Activated CD4-positive, alpha-beta memory T cell treated with anti-CD3 and anti-CD28 coated beads, Interleukin-2, amount 10 ng/mL, durations not matched to agents 7 days and 5 days (primary cell): ENCODE measurements around the gene SEMA7A. TPM values are rescaled to one million over a fixed set of nuclear protein-coding genes. Genes with fewer than 3 reads are reported as not detected.

ENCODE experiments used
- CTCF ChIA-PET: fragments of 350-600 bp; sonication (Branson Sonifier 250); formaldehyde crosslinking; loops from one replicate; lab custom pipeline; 2021; ENCODE audit warnings: antibody characterized with exemption, inconsistent platforms; lab: Charles Lee
- POLR2A ChIA-PET: fragments of 350-600 bp; sonication (Branson Sonifier 250); formaldehyde crosslinking; loops from one replicate; lab custom pipeline; 2021; ENCODE audit warnings: antibody characterized with exemption; lab: Charles Lee
- DNase-seq: peaks from one replicate; pipeline ENCODE4 v3.0.0-alpha.2; 2020
- H3K27ac Mint-ChIP-seq: one replicate; pipeline ENCODE4 v1.8.0; 2021; ENCODE audit warnings: mild to moderate bottlenecking, mixed read lengths
- H3K27me3 Mint-ChIP-seq: one replicate; pipeline ENCODE4 v1.8.0; 2021; ENCODE audit warnings: mixed read lengths
- H3K36me3 Mint-ChIP-seq: one replicate; pipeline ENCODE4 v1.8.0; 2021; ENCODE audit warnings: low read depth, mixed read lengths
- H3K4me1 Mint-ChIP-seq: one replicate; pipeline ENCODE4 v1.8.0; 2021; ENCODE audit warnings: mixed read lengths
- H3K4me3 Mint-ChIP-seq: one replicate; pipeline ENCODE4 v1.8.0; 2021; ENCODE audit warnings: mild to moderate bottlenecking, mixed read lengths
- H3K9me3 Mint-ChIP-seq: one replicate; pipeline ENCODE4 v1.8.0; 2021; ENCODE audit warnings: mixed read lengths
- total RNA-seq, 2 experiments: library from RNA; stranded (reverse); gene quantifications; one replicate each; pipeline ENCODE4 v1.2.3, GENCODE V29; 2021

The SEMA7A gene
- total RNA-seq, 2 experiments from 2014 or later, result 3.8 to 4.3 TPM

GRCh38 chr15:74425630-74426029 lies 8.1 kb downstream of the SEMA7A start:
- no peaks in the 10 kb centered on the region for H3K27me3 Mint-ChIP-seq
- ChIA-PET CTCF (no interaction called here), POLR2A (no interaction called here)
- H3K9me3 Mint-ChIP-seq, result no peaks in the 10 kb centered on the region
- no peak for DNase-seq
- no peak overlapping the region for H3K27ac Mint-ChIP-seq
- H3K4me3 Mint-ChIP-seq, result no peak overlapping the region
- H3K36me3 Mint-ChIP-seq, result no peaks in the 10 kb centered on the region
- H3K4me1 Mint-ChIP-seq, result peaks cover 7% of the 10 kb centered on the region

GRCh38 chr15:74424901-74425528 lies 8.7 kb downstream of the SEMA7A start:
- Mint-ChIP-seq H3K4me1 (peaks cover 13% of the 10 kb centered on the region), H3K27me3 (no peaks in the 10 kb centered on the region), H3K4me3 (no peak overlapping the region), H3K27ac (no peak overlapping the region), H3K36me3 (no peaks in the 10 kb centered on the region), H3K9me3 (no peaks in the 10 kb centered on the region)
- ChIA-PET POLR2A (interaction anchor here (1.0 kb wide), 1 partner anchor 9 kb away, joined by 3 read pairs; the partner anchor contains the start of gene SEMA7A), CTCF (interaction anchor here (0.9 kb wide), 1 partner anchor 45 kb away, joined by 3 read pairs; no protein-coding TSS in a partner anchor)
- DNase-seq, result no peak

GRCh38 chr15:74423431-74424257 lies 10.1 kb downstream of the SEMA7A start:
- peaks cover 10% of the 10 kb centered on the region for H3K4me1 Mint-ChIP-seq

GRCh38 chr15:74422652-74423430 lies 10.9 kb downstream of the SEMA7A start:
- no peaks in the 10 kb centered on the region for H3K27me3 Mint-ChIP-seq
- ChIA-PET POLR2A (interaction anchor here (0.7 to 1.8 kb wide), 2 partner anchors 20 to 38 kb away, joined by 3 to 6 read pairs; partner anchors contain the start of gene UBL7), CTCF (interaction anchor here (1.3 kb wide), 1 partner anchor 40 kb away, joined by 5 read pairs; no protein-coding TSS in a partner anchor)
- DNase-seq, result no peak
- no peak overlapping the region for H3K4me3 Mint-ChIP-seq
- no peaks in the 10 kb centered on the region for H3K36me3 Mint-ChIP-seq
- peaks cover 10% of the 10 kb centered on the region for H3K4me1 Mint-ChIP-seq
- no peak overlapping the region for H3K27ac Mint-ChIP-seq
- H3K9me3 Mint-ChIP-seq, result no peaks in the 10 kb centered on the region

More at GRCh38 chr15:74423431-74424257, 10.1 kb downstream of the SEMA7A start:
- Mint-ChIP-seq H3K27me3 (no peaks in the 10 kb centered on the region), H3K9me3 (no peaks in the 10 kb centered on the region), H3K27ac (no peak overlapping the region), H3K36me3 (no peaks in the 10 kb centered on the region), H3K4me3 (no peak overlapping the region)
- POLR2A ChIA-PET, result interaction anchor here (0.7 to 1.0 kb wide), 2 partner anchors 11 to 21 kb away, joined by 3 read pairs; partner anchors contain the start of gene SEMA7A
- CTCF ChIA-PET, result interaction anchor here (0.9 to 1.3 kb wide), 2 partner anchors 41 to 48 kb away, joined by 3 to 5 read pairs; no protein-coding TSS in a partner anchor
- no peak for DNase-seq

GRCh38 chr15:74422265-74422651 lies 11.5 kb downstream of the SEMA7A start:
- POLR2A ChIA-PET, result interaction anchor here (1.8 kb wide), 1 partner anchor 39 kb away, joined by 6 read pairs; the partner anchor contains the start of gene UBL7
- CTCF ChIA-PET, result no interaction called here
- Mint-ChIP-seq H3K27ac (no peak overlapping the region), H3K27me3 (no peaks in the 10 kb centered on the region), H3K4me1 (peaks cover 10% of the 10 kb centered on the region), H3K36me3 (no peaks in the 10 kb centered on the region), H3K4me3 (no peak overlapping the region), H3K9me3 (no peaks in the 10 kb centered on the region)
- DNase-seq, result no peak

- ChIA-PET CTCF (no interaction called here), POLR2A (interaction anchor here (1.2 to 1.9 kb wide), 3 partner anchors 9 to 39 kb away, joined by 3 to 6 read pairs (median 4); partner anchors contain the start of gene UBL7)
- no peak overlapping the region for H3K27ac Mint-ChIP-seq
- no peaks in the 10 kb centered on the region for H3K36me3 Mint-ChIP-seq
- no peaks in the 10 kb centered on the region for H3K27me3 Mint-ChIP-seq
- no peaks in the 10 kb centered on the region for H3K9me3 Mint-ChIP-seq
- H3K4me1 Mint-ChIP-seq, result peaks cover 12% of the 10 kb centered on the region
- no peak overlapping the region for H3K4me3 Mint-ChIP-seq
- no peak for DNase-seq
Measured at GRCh38 chr15:74421302-74422245, 12.2 kb downstream of the SEMA7A start.

GRCh38 chr15:74420193-74420905 lies 13.4 kb downstream of the SEMA7A start:
- CTCF ChIA-PET, result interaction anchor here (1.0 to 1.4 kb wide), 2 partner anchors 9 to 38 kb away, joined by 3 read pairs; no protein-coding TSS in a partner anchor

GRCh38 chr15:74419432-74419831 lies 14.3 kb downstream of the SEMA7A start:
- H3K4me3 Mint-ChIP-seq, result no peak overlapping the region
- H3K27ac Mint-ChIP-seq, result no peak overlapping the region
- H3K9me3 Mint-ChIP-seq, result no peaks in the 10 kb centered on the region
- no peak for DNase-seq
- POLR2A ChIA-PET, result interaction anchor here (1.7 kb wide), 3 partner anchors 9 to 16 kb away, joined by 3 to 8 read pairs (median 4); no protein-coding TSS in a partner anchor
- H3K27me3 Mint-ChIP-seq, result no peaks in the 10 kb centered on the region
- CTCF ChIA-PET, result interaction anchor here (1.4 kb wide), 1 partner anchor 10 kb away, joined by 3 read pairs; no protein-coding TSS in a partner anchor
- peaks cover 4% of the 10 kb centered on the region for H3K36me3 Mint-ChIP-seq
- H3K4me1 Mint-ChIP-seq, result peaks cover 32% of the 10 kb centered on the region

More at GRCh38 chr15:74420193-74420905, 13.4 kb downstream of the SEMA7A start:
- POLR2A ChIA-PET, result interaction anchor here (1.2 to 1.9 kb wide), 4 partner anchors 8 to 18 kb away, joined by 3 to 4 read pairs (median 4); no protein-coding TSS in a partner anchor
- H3K27me3 Mint-ChIP-seq, result no peaks in the 10 kb centered on the region
- DNase-seq, result no peak
- H3K4me3 Mint-ChIP-seq, result no peak overlapping the region
- H3K27ac Mint-ChIP-seq, result peak overlapping the region; percentile 44
- H3K9me3 Mint-ChIP-seq, result no peaks in the 10 kb centered on the region
- H3K36me3 Mint-ChIP-seq, result peaks cover 4% of the 10 kb centered on the region
- H3K4me1 Mint-ChIP-seq, result peaks cover 23% of the 10 kb centered on the region

GRCh38 chr15:74418575-74419338 lies 15.0 kb downstream of the SEMA7A start:
- Mint-ChIP-seq H3K36me3 (peaks cover 4% of the 10 kb centered on the region), H3K4me1 (peaks cover 33% of the 10 kb centered on the region), H3K27me3 (no peaks in the 10 kb centered on the region), H3K9me3 (no peaks in the 10 kb centered on the region), H3K4me3 (no peak overlapping the region), H3K27ac (no peak overlapping the region)
- ChIA-PET POLR2A (interaction anchor here (1.7 kb wide), 3 partner anchors 10 to 15 kb away, joined by 3 to 8 read pairs (median 4); no protein-coding TSS in a partner anchor), CTCF (interaction anchor here (1.1 to 1.4 kb wide), 2 partner anchors 11 to 21 kb away, joined by 3 read pairs; no protein-coding TSS in a partner anchor)
- DNase-seq, result no peak

- no peak for DNase-seq
- Mint-ChIP-seq H3K36me3 (peaks cover 4% of the 10 kb centered on the region), H3K27me3 (no peaks in the 10 kb centered on the region), H3K27ac (no peak overlapping the region), H3K9me3 (no peaks in the 10 kb centered on the region), H3K4me1 (peaks cover 33% of the 10 kb centered on the region), H3K4me3 (no peak overlapping the region)
- ChIA-PET CTCF (no interaction called here), POLR2A (no interaction called here)
Measured at GRCh38 chr15:74417670-74418069, 16.1 kb downstream of the SEMA7A start.
